ENCODE results near the gene CTIF. TPM values are rescaled to one million over a fixed set of nuclear protein-coding genes. Genes with fewer than 3 reads are reported as not detected.

CTIF gene
- total RNA-seq, 1 experiment from 2014 or later = 5.8 TPM

- Histone ChIP-seq H3K9me2 (replicated peaks; ENCODE audit: low read length) (no peaks in the 10 kb centered on the region), H3K4me3 (ENCODE audit: low read length) (no peak overlapping the region), H3K27me3 (ENCODE audit: low read length) (no peaks in the 10 kb centered on the region), H4K20me1 (ENCODE audit: low read length) (no peaks in the 10 kb centered on the region), H3K79me2 (ENCODE audit: low read length) (no peaks in the 10 kb centered on the region), H3F3A (ENCODE audit: low read length, unreplicated experiment) (no peaks in the 10 kb centered on the region), H3K4me2 (ENCODE audit: low read length) (no peak overlapping the region), H3K9me3 (ENCODE audit: low read length) (no peaks in the 10 kb centered on the region), H3K9ac (ENCODE audit: low read length) (no peak overlapping the region), H3K27ac (ENCODE audit: low read length) (no peak overlapping the region), H3K36me3 (ENCODE audit: low read depth, low read length) (no peaks in the 10 kb centered on the region), H2AFZ (ENCODE audit: low read length) (no peak overlapping the region), H3K4me1 (ENCODE audit: insufficient read depth, low read length) (peaks cover 10% of the 10 kb centered on the region; the same call in 1 of the 2 replicates)
- CTCF ChIA-PET = no interaction called here
- POLR2A ChIA-PET (ENCODE audit: unreplicated experiment) = no interaction called here
- ATAC-seq (no peak), DNase-seq (no peak)
- intact Hi-C loops (cut with micrococcal nuclease) = no loop called here
- no TSS peak for BruUV-seq (replicated peaks)
- no peak for TF ChIP-seq EZH2phosphoT487 (IDR thresholded peaks at IDR 0.05; ENCODE audit: borderline replicate concordance, low read length)
- no peak for TF ChIP-seq CTCF (conservative IDR thresholded peaks at IDR 0.05; ENCODE audit: low read depth, low read length)
- TF ChIP-seq EZH2 (IDR thresholded peaks at IDR 0.05; ENCODE audit: low read length, unreplicated experiment) = no peak
Observed at GRCh38 chr18:48816554-48816953, 277.7 kb downstream of the CTIF start.

GRCh38 chr18:48817021-48817461 is 278.2 kb downstream of the CTIF start:
- Histone ChIP-seq H2AFZ (ENCODE audit: low read length) (no peak overlapping the region), H4K20me1 (ENCODE audit: low read length) (no peaks in the 10 kb centered on the region), H3K4me1 (ENCODE audit: insufficient read depth, low read length) (peaks cover 10% of the 10 kb centered on the region; the same call in 1 of the 2 replicates), H3K4me3 (ENCODE audit: low read length) (no peak overlapping the region), H3K9me2 (replicated peaks; ENCODE audit: low read length) (no peaks in the 10 kb centered on the region), H3K27ac (ENCODE audit: low read length) (no peak overlapping the region), H3K4me2 (ENCODE audit: low read length) (no peak overlapping the region), H3K27me3 (ENCODE audit: low read length) (no peaks in the 10 kb centered on the region), H3F3A (ENCODE audit: low read length, unreplicated experiment) (no peaks in the 10 kb centered on the region), H3K9ac (ENCODE audit: low read length) (no peak overlapping the region), H3K79me2 (ENCODE audit: low read length) (no peaks in the 10 kb centered on the region), H3K9me3 (ENCODE audit: low read length) (no peaks in the 10 kb centered on the region), H3K36me3 (ENCODE audit: low read depth, low read length) (no peaks in the 10 kb centered on the region)
- intact Hi-C loops (cut with micrococcal nuclease) = no loop called here
- BruUV-seq (replicated peaks) = no TSS peak
- ChIA-PET POLR2A (ENCODE audit: unreplicated experiment) (no interaction called here), CTCF (no interaction called here)
- no peak for DNase-seq
- no peak for TF ChIP-seq EZH2 (IDR thresholded peaks at IDR 0.05; ENCODE audit: low read length, unreplicated experiment)
- TF ChIP-seq EZH2phosphoT487 (IDR thresholded peaks at IDR 0.05; ENCODE audit: borderline replicate concordance, low read length) = no peak
- TF ChIP-seq CTCF (conservative IDR thresholded peaks at IDR 0.05; ENCODE audit: low read depth, low read length) = no peak
- no peak for ATAC-seq

- DNase-seq (no peak), ATAC-seq (no peak)
- Histone ChIP-seq H3K9ac (ENCODE audit: low read length) (no peak overlapping the region), H3K9me3 (ENCODE audit: low read length) (no peaks in the 10 kb centered on the region), H3K36me3 (ENCODE audit: low read depth, low read length) (no peaks in the 10 kb centered on the region), H3K27me3 (ENCODE audit: low read length) (no peaks in the 10 kb centered on the region), H3K9me2 (replicated peaks; ENCODE audit: low read length) (no peaks in the 10 kb centered on the region), H3K79me2 (ENCODE audit: low read length) (no peaks in the 10 kb centered on the region), H3K4me3 (ENCODE audit: low read length) (no peak overlapping the region), H4K20me1 (ENCODE audit: low read length) (no peaks in the 10 kb centered on the region), H3K4me2 (ENCODE audit: low read length) (no peak overlapping the region), H2AFZ (ENCODE audit: low read length) (no peak overlapping the region), H3F3A (ENCODE audit: low read length, unreplicated experiment) (no peaks in the 10 kb centered on the region), H3K27ac (ENCODE audit: low read length) (no peak overlapping the region), H3K4me1 (ENCODE audit: insufficient read depth, low read length) (peaks cover 10% of the 10 kb centered on the region; the same call in 1 of the 2 replicates)
- TF ChIP-seq EZH2phosphoT487 (IDR thresholded peaks at IDR 0.05; ENCODE audit: borderline replicate concordance, low read length) = no peak
- TF ChIP-seq CTCF (conservative IDR thresholded peaks at IDR 0.05; ENCODE audit: low read depth, low read length) = no peak
- no peak for TF ChIP-seq EZH2 (IDR thresholded peaks at IDR 0.05; ENCODE audit: low read length, unreplicated experiment)
- ChIA-PET CTCF (no interaction called here), POLR2A (ENCODE audit: unreplicated experiment) (no interaction called here)
- intact Hi-C loops (cut with micrococcal nuclease) = no loop called here
- BruUV-seq (replicated peaks) = no TSS peak
Observed at GRCh38 chr18:48818329-48819254, 279.8 kb downstream of the CTIF start.
